HG03060 (cell line): Measurements from ENCODE around the gene IFT43.

Experiments
- ATAC-seq: cut with Tn5 transposase; IDR thresholded peaks from one replicate; pipeline ENCODE4 v1.9.1; 2021; ENCODE audit warnings: low read depth, moderate number of reproducible peaks; ENCODE audit not compliant: unreplicated experiment

IFT43 gene

GRCh38 chr14:75979648-75980565, 5.7 kb upstream of the IFT43 start:
- ATAC-seq = no peak

GRCh38 chr14:75980856-75981255, 4.7 kb upstream of the IFT43 start:
- ATAC-seq = no peak

- no peak for ATAC-seq
These were observed 3.9 kb upstream of the IFT43 start, which contains the start of gene TGFB3 for GRCh38 chr14:75981426-75982265. TGFB3 (minus strand) TSS chr14:75981995; CDS start chr14:75980893, 1,102 bp downstream.

- no peak for ATAC-seq
These were observed 3.1 kb upstream of the IFT43 start for GRCh38 chr14:75982266-75983018.

- ATAC-seq = no peak
These were observed 2.6 kb upstream of the IFT43 start for GRCh38 chr14:75983019-75983358.

- ATAC-seq = no peak
These were observed 889 bp upstream of the IFT43 start for GRCh38 chr14:75984674-75985073.

- no peak for ATAC-seq
These were observed 839 bp downstream of the IFT43 start for GRCh38 chr14:75986439-75986765.

- no peak for ATAC-seq
These were observed 1.8 kb downstream of the IFT43 start for GRCh38 chr14:75987201-75987970.

- ATAC-seq = no peak
These were observed 3.6 kb downstream of the IFT43 start for GRCh38 chr14:75989134-75989533.

GRCh38 chr14:75990297-75990696, 4.7 kb downstream of the IFT43 start:
- ATAC-seq = no peak

GRCh38 chr14:75991753-75992152, 6.2 kb downstream of the IFT43 start:
- no peak for ATAC-seq

- no peak for ATAC-seq
These were observed 8.0 kb downstream of the IFT43 start for GRCh38 chr14:75993567-75994041.

GRCh38 chr14:75995372-75996041, 9.9 kb downstream of the IFT43 start:
- no peak for ATAC-seq

GRCh38 chr14:75996488-75996887, 10.9 kb downstream of the IFT43 start:
- no peak for ATAC-seq

GRCh38 chr14:75999511-76000190, 14.1 kb downstream of the IFT43 start:
- no peak for ATAC-seq

- no peak for ATAC-seq
These were observed 16.8 kb downstream of the IFT43 start for GRCh38 chr14:76002383-76002782.

GRCh38 chr14:76006253-76006652, 20.7 kb downstream of the IFT43 start:
- ATAC-seq = no peak

- ATAC-seq = no peak
These were observed 21.8 kb downstream of the IFT43 start for GRCh38 chr14:76007379-76007778.

GRCh38 chr14:76007852-76008251, 22.3 kb downstream of the IFT43 start:
- ATAC-seq = no peak
